Stimulated activated CD8-positive, alpha-beta memory T cell treated with anti-CD3 and anti-CD28 coated beads, Interleukin-2, amount 100 ng/mL, for 48 hours (primary cell): Measurements from ENCODE around the gene RASGRF1.
"Not testable (repeated sequence)": the region's sequence is repeated elsewhere in the genome, so short reads cannot be mapped to it uniquely, and the experiment has no call there.

Experiments used
- DNase-seq, 2 donors: peaks; one replicate each; pipeline ENCODE4 v3.0.0-alpha.2; 2020; ENCODE audit warnings: low read depth in 2 of 2

The RASGRF1 gene

GRCh38 chr15:79041601-79042168 lies 48.9 kb downstream of the RASGRF1 start:
- DNase-seq, result no peak

GRCh38 chr15:79037848-79038247 lies 52.7 kb downstream of the RASGRF1 start:
- no peak for DNase-seq

DNA sequence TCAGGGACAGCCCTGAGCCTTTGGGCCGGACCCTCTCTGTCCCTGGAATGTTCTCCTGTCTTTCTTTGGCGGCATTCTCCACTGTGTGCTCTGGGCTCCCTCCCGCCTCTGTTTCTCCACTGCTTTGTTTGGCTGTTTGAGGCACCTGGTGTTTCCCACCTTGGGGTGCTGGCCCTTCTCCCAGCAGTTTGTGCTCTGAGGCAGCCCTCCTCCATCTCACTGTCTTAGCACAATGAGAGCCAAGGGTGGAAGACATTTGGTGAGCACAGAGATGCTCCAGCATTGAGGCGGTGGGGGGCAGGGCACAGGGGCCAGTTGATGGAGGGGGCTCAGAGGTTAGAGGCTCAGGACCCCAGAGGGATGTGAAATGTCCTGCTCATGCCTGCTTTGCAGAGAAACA lies 54.3 kb downstream of the RASGRF1 start:
- DNase-seq, result no peak

GRCh38 chr15:79035814-79036213 lies 54.8 kb downstream of the RASGRF1 start:
- DNase-seq, result no peak

- DNase-seq, result no peak
These were observed 55.4 kb downstream of the RASGRF1 start for GRCh38 chr15:79035111-79035601.

DNA sequence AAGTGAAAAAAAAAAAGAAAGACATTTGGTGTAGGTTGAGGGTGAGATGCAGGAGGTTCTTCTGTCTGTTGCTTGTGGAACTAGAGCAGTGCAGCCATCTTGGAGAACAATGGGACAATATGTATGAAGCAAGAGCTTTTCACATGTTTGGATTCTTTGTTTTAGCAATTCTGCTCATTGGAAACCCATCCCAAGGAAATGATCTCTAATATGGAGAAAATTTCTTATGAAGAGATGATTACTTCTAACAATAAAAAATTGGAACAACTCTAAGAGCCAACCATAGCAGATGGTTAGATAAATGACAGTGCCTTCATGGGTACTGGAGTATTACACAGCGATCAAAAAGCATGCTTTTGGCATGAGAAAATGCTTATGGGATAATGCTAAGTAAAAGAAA lies 56.3 kb downstream of the RASGRF1 start:
- no peak for DNase-seq

- no peak for DNase-seq
These were observed 57.9 kb downstream of the RASGRF1 start for GRCh38 chr15:79032656-79033055.

DNA sequence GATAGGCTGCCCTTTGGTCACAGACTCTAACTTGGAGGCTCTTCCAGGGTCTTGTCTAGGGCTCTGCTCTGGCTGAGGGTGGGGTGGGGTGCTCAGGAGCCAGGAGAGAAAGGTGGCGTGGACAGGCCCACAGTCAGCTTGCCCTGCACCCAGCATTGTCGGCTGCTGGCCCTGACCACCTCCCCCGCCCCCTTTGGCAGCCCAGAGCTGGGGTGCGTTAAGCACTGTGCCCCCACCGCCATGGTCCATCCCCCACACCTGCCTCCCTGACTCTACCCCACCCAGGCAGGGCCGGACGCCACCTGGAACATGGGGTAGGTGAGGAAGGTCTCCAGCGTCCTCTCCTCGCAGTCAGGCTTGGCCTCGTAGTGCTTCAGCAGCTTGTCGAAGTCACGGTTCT lies 58.8 kb downstream of the RASGRF1 start:
- DNase-seq, result no peak

DNA sequence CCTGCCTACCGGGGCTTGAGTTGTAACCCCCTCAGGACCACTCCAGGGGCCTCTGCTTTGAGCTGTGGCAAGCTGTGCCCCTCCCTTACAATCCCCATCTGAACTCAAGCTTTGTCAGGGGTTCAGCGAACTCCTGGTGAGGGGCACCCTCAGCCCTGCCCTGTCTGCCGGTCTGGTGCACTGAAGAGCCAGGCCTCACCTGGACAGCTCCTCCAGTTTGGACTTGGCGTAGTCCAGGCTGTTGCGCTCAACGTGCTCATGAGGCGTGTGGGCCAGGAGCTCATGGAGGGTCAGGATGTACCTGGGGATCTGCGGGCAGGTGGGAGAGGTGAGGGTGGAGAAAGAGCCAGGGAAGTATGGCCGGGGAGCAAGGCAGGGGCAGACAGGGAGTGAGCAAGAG lies 59.4 kb downstream of the RASGRF1 start:
- DNase-seq, result no peak

DNA sequence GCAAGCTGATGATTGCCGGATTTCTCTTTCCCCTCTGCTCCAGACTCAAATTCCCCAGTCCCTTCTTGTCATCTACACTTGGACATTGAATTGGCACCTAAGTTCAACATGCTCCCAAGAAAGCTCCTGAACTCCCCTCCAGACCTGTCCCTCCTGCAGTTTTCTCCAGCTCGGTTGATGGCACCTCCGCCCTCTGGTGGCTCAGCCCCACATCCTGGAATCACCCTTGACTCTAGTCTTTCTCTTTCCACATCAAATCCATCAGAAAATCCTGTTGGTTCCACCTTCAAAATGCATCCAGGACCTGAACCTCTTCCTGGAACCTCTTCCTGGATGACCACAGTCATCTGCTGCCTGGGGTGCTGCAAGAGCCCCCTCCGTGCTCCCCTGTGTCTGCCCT lies 60.1 kb downstream of the RASGRF1 start:
- DNase-seq, result no peak

DNA sequence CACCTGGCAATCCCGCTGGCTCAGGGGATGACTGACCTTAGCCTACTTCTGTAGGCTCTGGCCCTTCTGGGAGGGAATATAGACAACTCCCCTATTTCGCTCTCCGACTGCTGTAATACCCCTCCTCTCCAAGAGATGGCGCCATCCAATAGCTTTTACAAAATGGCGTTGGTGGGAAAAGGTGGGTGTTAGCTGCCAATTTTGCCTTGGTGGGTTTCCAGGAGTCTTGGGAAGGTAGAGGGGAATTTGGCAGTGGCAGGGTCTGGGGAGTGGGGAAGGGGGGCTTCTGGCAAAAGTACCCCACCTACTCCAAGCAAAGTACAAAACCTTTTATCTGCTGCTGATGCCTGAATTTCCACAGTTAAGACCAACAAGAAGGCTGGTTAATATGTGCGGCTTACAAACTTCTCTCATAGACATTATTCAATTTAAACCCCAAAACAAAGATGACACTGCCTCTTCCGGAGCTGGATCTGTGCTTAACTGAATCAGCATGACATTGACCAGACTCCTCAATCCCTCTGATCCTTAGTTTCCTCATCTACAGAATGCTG lies 62.1 kb downstream of the RASGRF1 start:
- DNase-seq, result peak in 1 of 2 donors; percentile 37

DNA sequence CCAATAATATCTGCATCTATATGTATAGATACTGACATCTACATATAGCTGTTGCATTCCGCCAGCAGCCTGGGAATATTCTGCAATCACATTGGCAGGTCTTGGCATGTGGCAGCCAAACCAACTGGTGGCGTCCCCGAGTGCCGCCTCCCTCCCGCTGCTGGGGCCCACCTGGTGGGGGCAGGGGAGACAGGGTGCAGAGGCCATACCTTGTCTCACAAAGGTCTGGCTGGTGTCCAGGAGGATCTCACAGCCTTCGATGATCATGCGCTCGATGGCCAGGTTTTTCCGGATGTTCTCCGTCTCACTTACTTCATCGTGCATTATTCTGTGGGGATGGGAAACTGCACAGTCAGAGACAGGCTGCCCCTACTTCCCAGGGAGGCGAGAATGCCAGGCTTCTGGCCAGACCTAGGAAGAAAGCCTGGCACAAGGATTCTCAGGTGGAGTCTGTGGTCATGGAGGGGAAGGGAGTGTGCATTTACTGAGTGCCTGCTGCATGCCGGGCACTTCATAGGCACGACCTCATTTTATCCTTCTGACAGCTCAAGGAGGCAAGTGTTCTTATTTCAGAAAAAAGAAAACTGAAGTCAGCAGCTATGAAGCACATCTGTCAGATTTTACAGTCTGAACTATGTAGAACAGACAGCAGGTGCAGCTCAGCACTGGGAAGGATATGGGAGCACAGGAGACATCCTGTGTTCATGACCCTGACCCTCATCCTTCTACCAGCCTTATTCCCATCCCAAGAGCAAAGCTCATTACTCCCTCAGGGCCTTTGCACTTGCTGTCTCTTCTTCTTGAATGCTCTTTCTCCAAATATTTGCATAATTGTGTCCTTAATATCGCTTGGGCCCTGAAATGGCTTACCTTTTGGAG lies 62.8 kb downstream of the RASGRF1 start:
- DNase-seq, result no peak

GRCh38 chr15:79025802-79026201 lies 64.8 kb downstream of the RASGRF1 start:
- DNase-seq, result no peak

GRCh38 chr15:79025201-79025600 lies 65.4 kb downstream of the RASGRF1 start:
- DNase-seq, result no peak

DNA sequence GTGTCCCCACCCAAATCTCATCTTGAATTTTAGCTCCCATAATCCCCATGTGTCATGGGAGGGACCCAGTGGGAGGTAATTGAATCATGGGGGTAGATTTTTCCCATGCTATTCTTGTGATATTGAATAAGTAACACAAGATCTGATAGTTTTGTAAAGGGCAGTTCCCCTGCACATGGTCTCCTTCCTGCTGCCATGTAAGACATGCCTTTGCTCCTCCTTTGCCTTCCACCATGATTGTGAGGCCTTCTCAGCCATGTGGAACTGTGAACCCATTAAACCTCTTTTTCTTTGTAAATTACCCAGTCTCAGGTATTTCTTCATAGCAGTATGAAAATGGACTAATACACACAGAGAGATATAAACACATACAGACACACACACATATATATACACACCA lies 66.1 kb downstream of the RASGRF1 start:
- not testable (repeated sequence) for DNase-seq

DNA sequence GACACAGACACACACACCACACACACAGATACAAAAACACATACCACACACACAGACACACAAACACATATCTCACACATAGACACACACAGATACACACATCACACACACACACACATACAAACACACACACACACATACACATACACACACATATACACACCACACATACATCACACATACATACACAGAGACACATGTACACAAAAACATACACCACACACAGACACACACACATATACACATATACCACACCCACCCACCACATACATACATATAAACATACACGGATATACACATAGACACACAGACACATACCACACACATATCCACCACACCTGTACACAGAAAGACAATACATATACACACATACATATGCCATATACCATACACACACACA lies 66.7 kb downstream of the RASGRF1 start:
- no peak for DNase-seq

DNA sequence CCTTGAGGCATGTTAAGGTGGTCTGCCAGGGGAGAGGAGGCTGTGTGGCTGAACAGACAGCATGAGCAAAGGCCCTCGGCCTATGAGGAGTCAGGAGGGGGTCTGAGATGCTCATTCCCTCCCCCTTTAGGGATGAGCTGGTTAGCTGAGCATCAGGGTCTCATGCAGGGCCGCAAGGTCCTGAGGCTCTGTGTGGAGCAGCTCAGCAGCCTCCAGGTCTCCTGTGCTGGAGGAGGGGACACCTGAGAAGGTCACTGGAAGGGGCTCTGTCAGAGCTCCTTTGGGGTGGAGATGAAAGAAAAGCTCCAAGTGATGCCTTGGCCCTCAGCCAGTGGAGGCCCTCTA lies 67.1 kb downstream of the RASGRF1 start:
- no peak for DNase-seq

- DNase-seq, result no peak
These were observed 71.6 kb downstream of the RASGRF1 start for GRCh38 chr15:79018960-79019359.

- DNase-seq, result no peak
These were observed 72.6 kb downstream of the RASGRF1 start for GRCh38 chr15:79017953-79018352.

DNA sequence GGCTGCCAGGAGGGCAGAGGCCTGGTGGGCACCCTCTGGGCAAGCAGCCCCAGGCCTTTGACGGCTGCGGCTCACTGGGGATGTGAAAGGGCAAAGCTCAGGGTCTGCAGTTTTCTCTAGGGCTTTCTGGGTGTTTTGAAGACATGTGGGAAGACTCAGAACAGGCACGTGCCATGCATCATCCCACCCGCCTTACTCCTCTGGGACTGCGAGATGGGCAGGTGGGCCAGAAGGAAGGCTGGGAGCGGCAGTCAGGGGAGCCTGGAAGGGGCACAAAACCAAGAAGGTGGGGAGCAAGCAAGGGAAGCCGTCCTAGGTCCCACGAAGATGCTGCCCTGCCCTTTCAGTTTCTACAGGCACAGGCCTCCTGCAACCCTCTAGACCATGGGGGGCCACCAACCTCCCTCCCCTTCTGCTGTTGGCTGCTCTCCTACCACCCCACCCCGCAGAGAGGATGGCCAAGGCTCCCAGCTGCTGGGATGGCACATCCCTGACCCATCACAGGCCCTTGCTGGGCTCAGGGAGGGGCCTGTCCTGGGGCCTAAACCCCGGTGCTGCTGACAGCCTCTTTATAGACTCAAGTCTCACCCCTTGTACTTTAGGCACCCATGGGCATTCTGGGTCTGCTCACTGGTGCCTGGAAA lies 73.9 kb downstream of the RASGRF1 start:
- DNase-seq, result no peak

DNA sequence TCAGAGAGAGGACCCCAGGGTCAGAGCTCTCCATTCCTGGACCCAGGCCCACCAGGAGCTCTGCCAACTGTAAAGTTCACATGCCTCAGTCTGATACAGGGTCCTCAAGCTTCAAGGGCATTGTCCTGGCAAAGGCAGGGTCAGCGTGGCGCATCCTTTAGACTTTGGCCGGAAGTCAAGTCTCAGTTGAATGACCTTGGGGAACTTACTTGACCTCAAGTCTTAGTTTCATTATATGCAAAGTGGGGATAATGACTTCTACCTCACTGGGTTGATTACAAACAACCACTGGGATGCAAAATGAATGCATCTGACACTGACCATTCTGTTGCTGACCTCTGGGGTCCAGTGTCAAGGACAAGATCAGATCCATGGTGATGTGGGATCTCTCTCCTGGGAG lies 75.2 kb downstream of the RASGRF1 start:
- no peak for DNase-seq

DNA sequence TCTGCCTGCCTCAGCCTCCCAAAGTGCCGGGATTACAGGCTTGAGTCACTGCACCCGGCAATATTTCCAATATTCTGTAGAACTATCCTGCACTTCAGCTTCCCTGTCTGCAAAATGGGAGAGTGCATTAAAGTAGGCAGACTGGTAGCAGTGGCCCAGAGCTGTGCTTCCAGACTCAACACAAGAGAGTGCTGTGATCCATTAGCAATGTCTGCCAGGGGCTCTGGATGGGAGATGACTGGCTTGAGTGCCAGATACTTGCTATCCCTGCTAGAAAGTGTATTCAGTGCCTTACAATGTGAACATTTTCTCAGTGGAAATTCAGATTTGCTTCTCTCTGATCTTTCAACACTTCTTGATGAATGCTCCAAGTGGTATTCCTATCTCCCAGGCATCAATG lies 80.3 kb downstream of the RASGRF1 start:
- DNase-seq, result no peak

- DNase-seq, result no peak
These were observed 81.2 kb downstream of the RASGRF1 start for GRCh38 chr15:79009379-79009778.
